Progenitor cell of endocrine pancreas (in vitro differentiated cells): ENCODE data around the gene IL18RAP. TPM values are rescaled to one million over a fixed set of nuclear protein-coding genes. Genes with fewer than 3 reads are reported as not detected.

ENCODE experiments used
- DNase-seq: peaks from one replicate; pipeline ENCODE4 v3.0.0; 2021; ENCODE audit warnings: low spot score; ENCODE audit not compliant: unreplicated experiment
- H3K27ac Mint-ChIP-seq: 2 replicates; pipeline ENCODE4 v1.8.0; 2021; ENCODE audit warnings: mild to moderate bottlenecking, moderate library complexity, mixed read lengths
- H3K27me3 Mint-ChIP-seq: 2 replicates; pipeline ENCODE4 v1.8.0; 2021; ENCODE audit warnings: mixed read lengths
- H3K36me3 Mint-ChIP-seq: 2 replicates; pipeline ENCODE4 v1.8.0; 2022; ENCODE audit warnings: mixed read lengths; ENCODE audit not compliant: insufficient read depth
- H3K4me1 Mint-ChIP-seq: 2 replicates; pipeline ENCODE4 v1.8.0; 2021; ENCODE audit warnings: low read depth, mixed read lengths
- H3K4me3 Mint-ChIP-seq: 2 replicates; pipeline ENCODE4 v1.8.0; 2021; ENCODE audit warnings: low read depth, mild to moderate bottlenecking, moderate library complexity, mixed read lengths
- H3K9me3 Mint-ChIP-seq: 2 replicates; pipeline ENCODE4 v1.8.0; 2021; ENCODE audit warnings: low read depth, mixed read lengths
- CTCF ChIP-seq: fragments of 200-600 bp; sonication (generic); IDR thresholded peaks from one replicate; pipeline ENCODE4 v1.5.0; 2021; ENCODE audit warnings: antibody characterized with exemption, mild to moderate bottlenecking; ENCODE audit not compliant: unreplicated experiment
- total RNA-seq: library from RNA; stranded (reverse); gene quantifications from 2 replicates; pipeline ENCODE4 v1.2.1, GENCODE V29; 2021

Gene IL18RAP
- total RNA-seq, 1 donor from 2014 or later: not detected

GRCh38 chr2:102453501-102453900 is 30.5 kb downstream of the IL18RAP start:
- Mint-ChIP-seq H3K4me3 (no peak overlapping the region), H3K27me3 (no peaks in the 10 kb centered on the region), H3K27ac (no peak overlapping the region), H3K9me3 (peaks cover 5% of the 10 kb centered on the region), H3K4me1 (no peaks in the 10 kb centered on the region), H3K36me3 (no peaks in the 10 kb centered on the region)
- no peak for DNase-seq
- TF ChIP-seq CTCF: no peak

GRCh38 chr2:102455061-102455670 is 32.2 kb downstream of the IL18RAP start:
- H3K4me1 Mint-ChIP-seq: no peaks in the 10 kb centered on the region
- no peak for TF ChIP-seq CTCF
- peaks cover 5% of the 10 kb centered on the region for H3K9me3 Mint-ChIP-seq

GRCh38 chr2:102460467-102460866 is 37.5 kb downstream of the IL18RAP start:
- no peak overlapping the region for H3K27ac Mint-ChIP-seq
- peaks cover 5% of the 10 kb centered on the region for H3K9me3 Mint-ChIP-seq
- H3K4me3 Mint-ChIP-seq: no peak overlapping the region
- peaks cover 13% of the 10 kb centered on the region for H3K27me3 Mint-ChIP-seq
- TF ChIP-seq CTCF: no peak
- no peaks in the 10 kb centered on the region for H3K4me1 Mint-ChIP-seq
- H3K36me3 Mint-ChIP-seq: no peaks in the 10 kb centered on the region
- DNase-seq: no peak

More at GRCh38 chr2:102455061-102455670, 32.2 kb downstream of the IL18RAP start:
- no peak for DNase-seq
- Mint-ChIP-seq H3K36me3 (no peaks in the 10 kb centered on the region), H3K4me3 (no peak overlapping the region), H3K27me3 (peaks cover 3% of the 10 kb centered on the region), H3K27ac (no peak overlapping the region)

- no peaks in the 10 kb centered on the region for H3K36me3 Mint-ChIP-seq
- peaks cover 13% of the 10 kb centered on the region for H3K27me3 Mint-ChIP-seq
These were observed 38.2 kb downstream of the IL18RAP start for GRCh38 chr2:102461188-102461587.

GRCh38 chr2:102463160-102463559 is 40.2 kb downstream of the IL18RAP start:
- H3K9me3 Mint-ChIP-seq: no peaks in the 10 kb centered on the region
- no peak for TF ChIP-seq CTCF
- no peaks in the 10 kb centered on the region for H3K36me3 Mint-ChIP-seq
- H3K4me3 Mint-ChIP-seq: no peak overlapping the region
- no peak overlapping the region for H3K27ac Mint-ChIP-seq
- peaks cover 13% of the 10 kb centered on the region for H3K27me3 Mint-ChIP-seq
- H3K4me1 Mint-ChIP-seq: no peaks in the 10 kb centered on the region
- no peak for DNase-seq

More at GRCh38 chr2:102461188-102461587, 38.2 kb downstream of the IL18RAP start:
- no peak for TF ChIP-seq CTCF
- Mint-ChIP-seq H3K4me1 (no peaks in the 10 kb centered on the region), H3K4me3 (no peak overlapping the region), H3K9me3 (no peaks in the 10 kb centered on the region), H3K27ac (no peak overlapping the region)
- DNase-seq: no peak
